Measurements from ENCODE around the gene DST. TPM values are rescaled to one million over a fixed set of nuclear protein-coding genes. Genes with fewer than 3 reads are reported as not detected.

Gene DST
- total RNA-seq, 4 donors from 2014 or later = 475 to 871 (median 583) TPM

GRCh38 chr6:56408976-56409375 is 233.7 kb downstream of the DST start:
- DNase-seq (ENCODE audit: low spot score in 2 of 2) = no peak
- H3K4me3 ChIP-seq (ENCODE audit: low read depth, poor library complexity, severe bottlenecking) = no peak overlapping the region
- intact Hi-C loops (cut with DNase I; ENCODE audit: low total_unique reads) = no loop called here
- TF ChIP-seq CTCF (IDR thresholded peaks at IDR 0.05) (no peak), POLR2A (IDR thresholded peaks at IDR 0.05) (no peak)
